Activated naive CD8-positive, alpha-beta T cell treated with anti-CD3 and anti-CD28 coated beads, Interleukin-2, amount 10 ng/mL, durations not matched to agents 7 days and 5 days (primary cell): ENCODE results near the gene PRDM16. TPM values are rescaled to one million over a fixed set of nuclear protein-coding genes. Genes with fewer than 3 reads are reported as not detected.

ENCODE experiments used
- ATAC-seq: fragments of 150-1000 bp; cut with Tn5 transposase; one replicate; pipeline ENCODE4 v1.10.0; 2021; ENCODE audit warnings: low read depth, moderate library complexity
- POLR2A ChIA-PET: fragments of 350-600 bp; sonication (Branson Sonifier 250); formaldehyde crosslinking; loops from one replicate; lab custom pipeline; 2021; ENCODE audit warnings: antibody characterized with exemption; lab: Charles Lee
- DNase-seq: peaks from one replicate; pipeline ENCODE4 v3.0.0; 2021
- H3K27ac Mint-ChIP-seq: one replicate; pipeline ENCODE4 v1.8.0; 2022; ENCODE audit warnings: mild to moderate bottlenecking, mixed read lengths
- H3K27me3 Mint-ChIP-seq: one replicate; pipeline ENCODE4 v1.8.0; 2022; ENCODE audit warnings: mild to moderate bottlenecking, moderate library complexity, mixed read lengths
- H3K36me3 Mint-ChIP-seq: one replicate; pipeline ENCODE4 v1.8.0; 2021; ENCODE audit warnings: mild to moderate bottlenecking, mixed read lengths
- H3K4me1 Mint-ChIP-seq: one replicate; pipeline ENCODE4 v1.8.0; 2021; ENCODE audit warnings: mixed read lengths
- H3K4me3 Mint-ChIP-seq: one replicate; pipeline ENCODE4 v1.8.0; 2022; ENCODE audit warnings: mild to moderate bottlenecking, moderate library complexity, mixed read lengths
- H3K9me3 Mint-ChIP-seq: one replicate; pipeline ENCODE4 v1.8.0; 2021; ENCODE audit warnings: mixed read lengths
- total RNA-seq, 2 experiments: library from RNA; stranded (reverse); gene quantifications; one replicate each; pipeline ENCODE4 v1.2.3, GENCODE V29; 2021

Gene PRDM16
- total RNA-seq, 2 experiments from 2014 or later = not detected

DNA sequence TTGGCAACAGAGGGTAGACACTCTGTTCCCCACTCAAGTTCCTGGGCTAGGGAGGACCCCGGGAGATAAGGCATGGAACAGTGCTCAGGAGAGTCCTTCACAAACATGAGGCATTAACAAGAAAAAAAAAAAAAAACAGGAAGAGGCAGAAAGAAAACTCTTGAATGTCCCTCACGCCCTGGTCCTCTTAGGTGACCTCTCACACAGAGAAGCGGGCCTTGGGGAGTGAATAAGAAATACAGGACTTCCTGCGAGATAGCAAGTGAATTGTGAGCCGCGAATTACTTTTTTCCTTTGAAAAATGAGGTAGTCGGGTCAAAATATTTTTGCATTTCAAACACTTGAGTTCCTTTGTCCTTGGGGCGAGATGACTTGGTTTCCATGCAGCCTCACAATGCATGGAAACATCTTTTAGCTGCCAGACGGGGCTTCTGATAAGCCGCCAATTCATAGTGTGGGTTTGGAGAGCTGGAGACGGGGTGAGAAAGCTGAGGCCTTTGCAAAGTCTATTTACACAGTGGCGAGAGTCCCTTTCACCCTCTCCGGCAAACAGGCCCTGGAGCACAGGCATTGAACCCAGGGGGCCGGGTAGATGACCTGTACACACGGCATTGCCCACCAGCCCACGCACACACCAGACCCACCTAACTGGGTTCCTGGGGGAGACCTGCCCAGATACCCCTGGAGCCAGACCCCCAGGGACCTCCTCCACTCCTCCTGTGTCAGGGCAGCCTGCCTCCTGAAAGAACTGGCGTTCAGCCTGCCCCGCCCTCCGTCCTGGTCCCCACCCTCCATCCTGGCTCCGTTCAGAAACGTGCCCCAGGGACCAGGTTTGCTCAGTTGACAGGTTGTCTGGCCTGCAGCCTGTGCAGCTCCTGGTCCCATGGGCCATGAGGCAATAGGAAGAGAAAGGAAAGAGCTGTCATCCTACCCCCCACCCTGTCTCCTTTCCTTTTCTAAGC, 192.3 kb downstream of the PRDM16 start:
- Mint-ChIP-seq H3K36me3 (no peaks in the 10 kb centered on the region), H3K9me3 (peaks cover 5% of the 10 kb centered on the region), H3K27me3 (no peaks in the 10 kb centered on the region), H3K4me1 (no peaks in the 10 kb centered on the region), H3K27ac (no peak overlapping the region), H3K4me3 (no peak overlapping the region)
- ATAC-seq (no peak), DNase-seq (no peak)
- POLR2A ChIA-PET = no interaction called here

GRCh38 chr1:3261969-3262579, 193.1 kb downstream of the PRDM16 start:
- POLR2A ChIA-PET = no interaction called here
- Mint-ChIP-seq H3K4me1 (no peaks in the 10 kb centered on the region), H3K27me3 (no peaks in the 10 kb centered on the region), H3K4me3 (no peak overlapping the region), H3K36me3 (no peaks in the 10 kb centered on the region), H3K9me3 (peaks cover 5% of the 10 kb centered on the region), H3K27ac (no peak overlapping the region)
- ATAC-seq (no peak), DNase-seq (no peak)

- H3K4me1 Mint-ChIP-seq = no peaks in the 10 kb centered on the region
- peaks cover 4% of the 10 kb centered on the region for H3K9me3 Mint-ChIP-seq
- H3K27me3 Mint-ChIP-seq = no peaks in the 10 kb centered on the region
- ATAC-seq (no peak), DNase-seq (no peak)
- no peaks in the 10 kb centered on the region for H3K36me3 Mint-ChIP-seq
- POLR2A ChIA-PET = no interaction called here
- H3K27ac Mint-ChIP-seq = no peak overlapping the region
- no peak overlapping the region for H3K4me3 Mint-ChIP-seq
These were observed 193.8 kb downstream of the PRDM16 start for GRCh38 chr1:3262681-3263286.

GRCh38 chr1:3263790-3264189, 194.8 kb downstream of the PRDM16 start:
- POLR2A ChIA-PET = no interaction called here
- Mint-ChIP-seq H3K27me3 (no peaks in the 10 kb centered on the region), H3K27ac (no peak overlapping the region), H3K4me3 (no peak overlapping the region), H3K9me3 (peaks cover 4% of the 10 kb centered on the region), H3K36me3 (no peaks in the 10 kb centered on the region), H3K4me1 (no peaks in the 10 kb centered on the region)
- DNase-seq = no peak
- no peak for ATAC-seq

DNA sequence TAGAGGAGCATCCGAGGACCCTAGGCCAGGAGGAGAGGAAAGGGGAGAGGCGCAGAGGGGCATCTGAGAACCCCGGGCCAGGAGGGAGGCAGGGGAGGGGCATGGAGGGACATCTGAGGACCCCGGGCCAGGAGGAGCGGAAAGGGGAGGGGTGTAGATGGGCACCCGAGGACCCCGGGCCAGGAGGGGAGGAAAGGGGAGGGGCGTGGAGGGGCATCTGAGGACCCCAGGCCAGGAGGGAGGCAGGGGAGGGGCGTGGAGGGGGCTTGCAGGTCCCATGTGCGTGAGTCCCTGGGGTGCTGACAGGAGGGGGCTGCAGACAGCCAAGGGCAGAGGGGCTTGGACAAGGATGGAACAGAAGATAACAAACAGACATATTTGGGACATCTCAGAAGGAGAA, 195.5 kb downstream of the PRDM16 start:
- no peak overlapping the region for H3K27ac Mint-ChIP-seq
- DNase-seq (no peak), ATAC-seq (no peak)
- no peaks in the 10 kb centered on the region for H3K27me3 Mint-ChIP-seq
- H3K4me1 Mint-ChIP-seq = no peaks in the 10 kb centered on the region
- no peak overlapping the region for H3K4me3 Mint-ChIP-seq
- no peaks in the 10 kb centered on the region for H3K36me3 Mint-ChIP-seq
- POLR2A ChIA-PET = no interaction called here
- H3K9me3 Mint-ChIP-seq = peaks cover 4% of the 10 kb centered on the region

DNA sequence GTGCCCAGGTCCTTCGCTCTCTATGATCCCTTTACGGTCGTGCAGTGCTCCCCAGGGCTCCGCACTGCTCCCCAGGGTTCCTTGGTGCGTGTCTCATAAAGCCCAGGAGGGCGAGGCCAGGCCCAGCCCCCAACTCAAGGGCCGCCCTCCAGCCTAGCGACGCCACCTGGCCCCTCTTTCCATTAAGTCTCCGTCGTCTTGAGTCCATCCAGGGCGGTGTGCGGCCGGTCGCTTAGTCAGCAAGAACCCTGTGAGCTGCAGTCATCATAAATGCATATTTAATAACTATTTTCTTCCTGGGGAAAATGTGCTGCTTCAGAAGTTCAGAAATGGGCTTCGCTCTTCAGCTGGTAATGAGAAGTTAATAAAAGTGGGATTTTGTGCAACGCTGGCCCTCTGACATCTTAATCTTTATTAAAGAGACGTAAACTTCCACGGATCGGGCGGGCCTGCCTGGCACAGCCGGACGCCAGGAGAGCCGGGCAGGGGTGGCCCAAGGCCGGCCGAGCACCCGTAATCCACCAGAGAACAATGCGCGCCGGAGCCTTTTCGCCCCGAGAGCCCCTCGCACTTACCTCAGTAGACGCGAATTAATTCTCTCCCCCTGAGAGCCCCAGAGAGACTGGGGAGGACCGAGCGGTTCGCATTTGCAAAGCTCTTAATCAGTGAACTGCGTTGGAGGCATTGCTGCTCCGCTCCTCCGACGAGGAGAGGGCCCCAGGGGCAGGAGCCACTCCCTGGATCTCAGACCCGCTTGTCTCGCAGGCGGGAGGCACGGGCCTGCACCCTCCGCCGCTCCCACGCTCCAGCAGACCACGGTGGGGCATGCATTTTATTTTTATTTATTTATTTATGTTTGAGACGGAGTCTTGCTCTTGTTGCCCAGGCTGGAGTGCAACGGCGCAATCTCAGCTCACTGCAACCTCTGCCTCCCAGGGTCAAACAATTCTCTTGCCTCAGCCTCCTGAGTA, 197.1 kb downstream of the PRDM16 start:
- H3K4me3 Mint-ChIP-seq = no peak overlapping the region
- H3K27ac Mint-ChIP-seq = no peak overlapping the region
- H3K36me3 Mint-ChIP-seq = no peaks in the 10 kb centered on the region
- no peaks in the 10 kb centered on the region for H3K4me1 Mint-ChIP-seq
- no peaks in the 10 kb centered on the region for H3K27me3 Mint-ChIP-seq
- H3K9me3 Mint-ChIP-seq = no peaks in the 10 kb centered on the region
- ATAC-seq (no peak), DNase-seq (no peak)
- POLR2A ChIA-PET = no interaction called here

DNA sequence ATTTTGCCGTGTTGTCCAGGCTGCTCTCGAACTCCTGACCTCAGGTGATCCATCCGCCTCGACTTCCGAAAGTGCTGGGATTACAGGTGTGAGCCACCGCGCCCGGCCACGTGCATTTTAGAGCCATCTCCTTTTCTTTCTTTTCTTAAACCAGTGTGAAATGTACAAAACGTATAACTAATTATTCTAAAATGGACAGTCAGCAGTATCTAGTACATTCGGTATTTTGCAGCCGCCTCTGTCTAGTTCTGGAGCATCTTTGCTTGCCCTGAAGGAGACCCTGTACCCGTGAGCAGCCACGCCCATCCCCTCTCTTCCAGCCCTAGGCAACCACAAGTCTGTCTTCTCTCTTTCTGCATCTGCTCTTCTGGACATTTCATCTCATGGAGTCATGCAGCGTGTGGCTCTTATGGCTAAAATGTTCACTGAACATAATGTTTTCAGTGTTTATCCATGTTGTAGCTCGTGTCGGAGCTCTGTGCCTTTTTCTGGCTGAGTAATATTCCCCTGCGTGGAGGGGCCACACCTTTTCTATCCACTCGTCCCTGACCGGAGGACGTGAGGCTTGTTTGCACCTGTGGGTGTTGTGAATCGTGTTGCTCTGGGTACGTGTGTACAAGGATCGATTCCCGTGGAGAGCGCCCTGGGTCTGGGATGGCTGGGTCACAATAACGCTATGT, 198.0 kb downstream of the PRDM16 start:
- Mint-ChIP-seq H3K36me3 (no peaks in the 10 kb centered on the region), H3K9me3 (no peaks in the 10 kb centered on the region), H3K27me3 (no peaks in the 10 kb centered on the region), H3K4me3 (no peak overlapping the region), H3K27ac (no peak overlapping the region), H3K4me1 (no peaks in the 10 kb centered on the region)
- no peak for ATAC-seq
- POLR2A ChIA-PET = no interaction called here
- DNase-seq = no peak

GRCh38 chr1:3267550-3268270, 198.7 kb downstream of the PRDM16 start:
- no peak for ATAC-seq
- Mint-ChIP-seq H3K36me3 (no peaks in the 10 kb centered on the region), H3K27me3 (no peaks in the 10 kb centered on the region), H3K27ac (no peak overlapping the region), H3K4me1 (no peaks in the 10 kb centered on the region), H3K9me3 (no peaks in the 10 kb centered on the region), H3K4me3 (no peak overlapping the region)
- POLR2A ChIA-PET = no interaction called here
- DNase-seq = no peak

DNA sequence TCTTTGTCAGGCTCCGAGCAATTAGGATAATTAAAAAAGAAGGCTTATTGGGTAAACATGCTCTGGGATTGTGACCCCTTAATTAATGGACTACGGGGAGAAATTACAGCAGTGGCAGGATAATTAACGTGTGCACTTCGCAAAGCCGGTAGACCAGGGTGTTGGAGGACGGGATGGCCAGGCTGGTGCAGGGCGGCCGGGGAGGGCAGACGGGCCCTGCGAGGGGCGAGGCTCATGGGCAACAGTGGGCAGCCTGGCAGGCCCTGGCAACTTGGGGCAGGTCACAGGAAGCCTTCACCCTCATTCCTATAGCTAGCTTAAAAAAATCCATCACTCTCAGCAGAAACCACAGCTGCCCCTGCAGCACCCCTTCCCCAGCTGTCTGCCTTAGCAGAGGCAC, 199.3 kb downstream of the PRDM16 start:
- H3K4me3 Mint-ChIP-seq = no peak overlapping the region
- no peaks in the 10 kb centered on the region for H3K27me3 Mint-ChIP-seq
- no peak overlapping the region for H3K27ac Mint-ChIP-seq
- no peak for DNase-seq
- no peak for ATAC-seq
- POLR2A ChIA-PET = no interaction called here
- no peaks in the 10 kb centered on the region for H3K36me3 Mint-ChIP-seq
- no peaks in the 10 kb centered on the region for H3K4me1 Mint-ChIP-seq
- H3K9me3 Mint-ChIP-seq = no peaks in the 10 kb centered on the region

- POLR2A ChIA-PET = no interaction called here
- H3K27me3 Mint-ChIP-seq = no peaks in the 10 kb centered on the region
- ATAC-seq = no peak
These were observed 201.6 kb downstream of the PRDM16 start for GRCh38 chr1:3270403-3271245.

GRCh38 chr1:3271866-3272265, 202.9 kb downstream of the PRDM16 start:
- H3K27ac Mint-ChIP-seq = no peak overlapping the region
- no peaks in the 10 kb centered on the region for H3K27me3 Mint-ChIP-seq
- DNase-seq (no peak), ATAC-seq (no peak)
- POLR2A ChIA-PET = no interaction called here
- no peaks in the 10 kb centered on the region for H3K4me1 Mint-ChIP-seq
- H3K9me3 Mint-ChIP-seq = no peaks in the 10 kb centered on the region
- H3K4me3 Mint-ChIP-seq = no peak overlapping the region
- H3K36me3 Mint-ChIP-seq = no peaks in the 10 kb centered on the region

More at GRCh38 chr1:3270403-3271245, 201.6 kb downstream of the PRDM16 start:
- Mint-ChIP-seq H3K4me3 (no peak overlapping the region), H3K36me3 (no peaks in the 10 kb centered on the region), H3K9me3 (no peaks in the 10 kb centered on the region), H3K27ac (no peak overlapping the region), H3K4me1 (no peaks in the 10 kb centered on the region)
- no peak for DNase-seq
